Renal cortical epithelial cell (primary cell): ENCODE measurements around the gene CYLD. TPM values are rescaled to one million over a fixed set of nuclear protein-coding genes. Genes with fewer than 3 reads are reported as not detected.
A peak's percentile ranks its signal among the peaks of the same experiment; 100 is the strongest.

ENCODE experiments used
- DNase-seq: peaks from one replicate; pipeline ENCODE4 v3.0.0-alpha.2; 2011; ENCODE audit warnings: low read depth
- total RNA-seq: library from RNA; depleted of rRNA; stranded (reverse); fragments of >200 nt; gene quantifications from 2 replicates; pipeline ENCODE4 v1.2.3, GENCODE V29; 2014

The CYLD gene
- total RNA-seq, 1 donor from 2014 or later = 63.1 TPM

GRCh38 chr16:50818380-50818779 is 76.5 kb downstream of the CYLD start:
- no peak for DNase-seq

DNA sequence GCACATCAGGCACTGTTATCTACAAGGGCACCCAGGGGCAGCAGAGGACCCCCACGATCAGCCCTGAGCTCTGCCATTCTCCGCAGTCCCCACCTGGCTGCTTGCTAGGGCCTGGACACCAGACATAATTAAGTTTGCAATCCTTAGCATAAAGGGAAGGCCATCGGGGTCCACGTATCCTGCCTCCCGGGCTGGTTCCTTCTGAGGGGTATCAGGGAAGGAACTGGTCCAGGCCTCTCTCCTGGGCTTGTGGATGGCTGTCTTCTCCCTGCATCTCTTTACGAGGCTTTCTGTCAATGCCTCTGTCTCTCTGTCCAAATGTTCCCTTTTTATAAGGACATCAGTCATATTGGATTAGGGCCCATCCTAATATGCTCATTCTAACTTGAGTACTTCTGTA is 77.8 kb downstream of the CYLD start:
- no peak for DNase-seq

GRCh38 chr16:50820225-50820624 is 78.3 kb downstream of the CYLD start:
- no peak for DNase-seq

GRCh38 chr16:50821586-50821985 is 79.7 kb downstream of the CYLD start:
- no peak for DNase-seq

GRCh38 chr16:50822671-50823070 is 80.8 kb downstream of the CYLD start:
- DNase-seq = no peak

- no peak for DNase-seq
Observed at GRCh38 chr16:50826797-50827316, 85.0 kb downstream of the CYLD start.

DNA sequence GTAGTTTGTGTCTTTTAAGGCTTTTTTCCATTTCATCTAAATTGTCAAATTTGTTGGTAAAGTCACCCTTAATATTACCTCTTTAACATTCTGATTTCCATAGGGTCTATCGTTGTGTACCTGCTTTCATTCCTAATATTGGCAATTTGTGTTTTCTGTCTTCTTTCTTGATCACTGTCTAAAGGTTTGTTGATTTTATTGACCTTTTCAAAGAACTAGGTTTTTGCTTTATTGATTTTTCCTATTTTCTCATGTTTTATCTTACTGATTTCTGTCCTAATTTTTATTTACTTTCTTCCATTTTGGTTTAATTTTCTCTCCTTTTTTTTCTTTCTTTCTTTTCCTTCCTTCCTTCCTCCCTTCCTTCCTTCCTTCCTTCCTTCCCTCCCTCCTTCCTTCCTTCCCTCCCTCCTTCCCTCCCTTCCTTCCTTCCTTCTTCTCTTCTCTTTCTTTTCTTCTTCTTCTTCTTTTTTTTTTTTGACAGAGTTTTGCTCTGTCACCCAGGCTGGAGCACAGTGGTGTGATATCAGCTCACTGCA is 86.3 kb downstream of the CYLD start:
- no peak for DNase-seq

GRCh38 chr16:50830698-50831097 is 88.8 kb downstream of the CYLD start:
- DNase-seq = no peak

GRCh38 chr16:50831751-50832150 is 89.9 kb downstream of the CYLD start:
- DNase-seq = no peak

DNA sequence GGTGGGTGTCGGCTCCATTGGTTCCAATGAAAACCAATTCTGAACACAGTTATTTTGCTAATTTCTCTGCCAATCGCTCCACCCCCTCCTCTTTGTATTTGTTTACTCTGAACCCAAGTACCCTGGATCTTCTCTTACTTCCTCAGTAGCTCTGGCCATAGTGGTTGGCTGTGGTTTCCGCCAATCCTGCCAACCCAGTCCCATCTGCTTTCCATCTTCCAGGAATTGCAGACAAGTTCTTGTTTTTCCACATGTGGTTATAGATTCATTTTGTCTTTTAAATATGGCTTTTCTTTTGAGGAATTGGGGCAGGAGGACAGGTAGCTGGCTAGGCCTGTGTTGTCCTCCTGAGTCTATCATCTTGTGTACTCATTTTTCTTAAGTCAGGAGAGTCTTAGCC is 92.0 kb downstream of the CYLD start:
- no peak for DNase-seq

GRCh38 chr16:50834701-50835100 is 92.8 kb downstream of the CYLD start:
- no peak for DNase-seq

DNA sequence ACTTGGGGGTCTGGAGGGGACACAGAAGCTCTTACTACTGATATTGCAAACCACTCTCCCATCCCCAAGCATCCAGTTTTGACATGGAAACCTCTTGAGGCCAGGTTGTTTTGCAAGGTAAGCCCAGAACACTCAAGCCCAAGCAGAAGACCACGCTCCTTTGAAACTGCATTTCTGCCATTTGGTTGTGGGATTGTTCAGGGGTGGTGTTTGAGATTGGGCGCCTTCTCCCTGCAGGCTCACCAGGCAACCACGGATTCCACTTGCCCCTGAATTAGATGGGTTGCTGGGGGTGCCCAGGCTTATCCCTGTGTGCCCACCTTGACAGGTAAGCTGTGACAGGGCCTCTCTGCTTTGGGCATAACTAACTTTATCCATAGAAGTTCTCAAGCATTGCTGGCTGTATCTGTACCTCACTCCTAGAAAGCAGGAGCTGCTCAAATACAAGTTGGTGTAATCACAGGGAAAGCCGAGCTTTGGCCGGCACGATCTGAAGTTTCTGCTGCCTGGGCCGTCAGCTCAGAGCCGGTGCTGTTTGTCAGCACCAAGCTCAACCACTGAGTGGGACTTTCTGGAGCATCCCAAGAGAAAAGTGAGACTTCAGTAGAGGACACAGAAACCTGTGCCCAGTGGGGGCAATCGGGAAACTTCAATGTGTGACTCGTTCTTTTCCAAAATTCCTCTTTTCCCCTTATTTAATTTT is 93.6 kb downstream of the CYLD start:
- DNase-seq = no peak

- no peak for DNase-seq
Observed at GRCh38 chr16:50836121-50836621, 94.3 kb downstream of the CYLD start.

DNA sequence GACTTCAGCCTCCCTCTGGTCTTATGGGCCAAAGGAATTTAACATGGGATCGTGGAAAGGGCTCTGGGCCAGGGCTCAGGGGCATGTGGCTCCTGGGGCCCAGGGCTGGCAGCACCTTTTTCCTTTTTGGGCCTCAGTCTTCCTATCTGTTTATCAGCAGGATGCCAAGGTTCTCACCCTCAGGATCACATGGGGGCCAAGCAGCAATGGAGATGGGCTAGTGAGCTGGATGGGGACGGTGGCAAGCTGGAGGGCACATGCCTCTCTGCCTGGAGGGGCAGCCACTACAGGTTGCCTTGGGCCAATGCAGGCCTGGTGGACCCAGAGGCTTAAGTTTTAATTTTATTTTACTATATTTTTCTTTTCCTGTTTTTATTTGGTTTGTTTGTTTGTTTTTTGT is 95.4 kb downstream of the CYLD start:
- no peak for DNase-seq

- DNase-seq = peak; percentile 3
Observed at GRCh38 chr16:50838165-50838564, 96.3 kb downstream of the CYLD start.

- no peak for DNase-seq
Observed at GRCh38 chr16:50838885-50839284, 97.0 kb downstream of the CYLD start.

- no peak for DNase-seq
Observed at GRCh38 chr16:50839356-50839755, 97.5 kb downstream of the CYLD start.

- peak; percentile 3 for DNase-seq
Observed at GRCh38 chr16:50839920-50840729, 98.2 kb downstream of the CYLD start.

DNA sequence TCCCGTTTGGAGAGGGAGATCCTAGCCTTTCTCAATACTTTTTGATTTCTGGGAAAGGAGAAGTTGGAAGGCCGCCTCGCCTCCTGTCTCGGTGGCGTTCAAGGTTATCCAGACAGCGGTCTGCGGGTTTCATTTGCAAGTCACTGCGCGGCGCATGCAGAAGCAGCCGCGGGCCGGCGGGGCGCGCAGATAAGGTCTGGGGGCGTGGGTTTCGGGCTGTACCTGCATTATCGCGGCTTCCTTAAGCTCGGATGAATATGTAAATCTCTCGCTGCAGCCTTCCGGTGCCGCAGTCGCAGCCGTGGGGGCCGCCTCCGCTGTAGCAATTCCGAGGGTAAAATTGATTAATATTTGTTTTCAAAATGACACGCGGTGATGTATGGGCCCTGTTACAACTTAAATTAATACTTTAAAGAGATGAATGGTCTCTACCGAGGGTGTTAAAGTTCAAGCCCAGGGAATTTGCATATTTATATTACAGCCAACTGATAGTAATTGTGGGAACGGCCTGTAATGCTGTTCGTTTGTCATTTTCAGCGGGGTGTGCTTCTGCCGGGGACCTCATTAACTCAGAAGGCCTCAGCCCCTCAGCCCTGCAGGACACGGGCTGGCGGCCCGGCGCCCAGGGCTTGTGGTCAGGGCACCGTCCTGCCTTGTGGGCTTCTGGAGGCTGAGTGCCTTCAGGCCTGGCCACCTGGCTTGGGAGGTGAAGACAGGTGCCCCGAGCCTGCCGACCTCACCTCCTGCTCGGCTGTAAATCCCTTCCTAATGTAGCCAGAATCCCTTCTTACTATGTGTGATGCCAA is 99.4 kb downstream of the CYLD start:
- peak; percentile 3 for DNase-seq

GRCh38 chr16:50842013-50842505 is 100.2 kb downstream of the CYLD start:
- DNase-seq = no peak

GRCh38 chr16:50842589-50842988 is 100.7 kb downstream of the CYLD start:
- peak; percentile 8 for DNase-seq

GRCh38 chr16:50844840-50845239 is 103.0 kb downstream of the CYLD start:
- DNase-seq = no peak
